HepG2 (cell line): Measurements from ENCODE around the gene MAPK10. TPM values are rescaled to one million over a fixed set of nuclear protein-coding genes. Genes with fewer than 3 reads are reported as not detected.

Experiments
- ATAC-seq: fragments of 200-7000 bp; cut with Tn5 transposase; 3 replicates; pipeline ENCODE4 v1.9.1; 2020; ENCODE audit warnings: mild to moderate bottlenecking, moderate library complexity
- BruUV-seq: library from RNA; stranded (reverse); fragments of 400-500 nt; replicated peaks from 2 replicates; lab custom pipeline; 2021; lab: Mats Ljungman, UMichigan
- CTCF ChIA-PET: fragments of 300-600 bp; formaldehyde crosslinking; extraction: SDS; loops from one replicate; lab custom pipeline; 2021; ENCODE audit warnings: low total read pairs, inconsistent platforms, low intra/inter-chr PET ratio; lab: Yijun Ruan, JAX
- POLR2A ChIA-PET: fragments of 350-600 bp; sonication (Branson Sonifier 250); formaldehyde crosslinking; loops from one replicate; lab custom pipeline; 2020; ENCODE audit warnings: antibody characterized with exemption, inconsistent platforms; lab: Yijun Ruan, JAX
- DNase-seq: peaks from one replicate; pipeline ENCODE4 v3.0.0-alpha.2; 2015; ENCODE audit warnings: low spot score
- FAIRE-seq: peaks from 3 replicates; lab custom pipeline; 2011; peaks lifted over from hg19 to GRCh38; lab: Jason Lieb, UNC
- H2AFZ ChIP-seq: one replicate; pipeline ENCODE4 v1.6.1; 2011; ENCODE audit warnings: low read length, inconsistent platforms
- H3K27ac ChIP-seq: fragments of 300-600 bp; 3 replicates; pipeline ENCODE4 v1.8.0; 2011; ENCODE audit warnings: mixed run types, mild to moderate bottlenecking, mixed read lengths, low read length, inconsistent platforms; ENCODE audit not compliant: insufficient read depth; ENCODE audit errors: extremely low read length
- H3K27me3 ChIP-seq, 2 experiments: fragments of 200-600 bp in 1 of 2; 2 replicates in 1 of 2; 3 replicates in 1 of 2; pipeline versions ENCODE4 v1.6.0 to v1.8.0; 2011; ENCODE audit warnings: low read length in 2 of 2, mild to moderate bottlenecking in 2 of 2, moderate library complexity in 2 of 2, inconsistent platforms in 1 of 2; ENCODE audit not compliant: insufficient read depth in 2 of 2, control insufficient read depth in 1 of 2
- H3K36me3 ChIP-seq, 2 experiments: fragments of 200-600 bp in 1 of 2; replicated peaks in 1 of 2; 2 replicates in 1 of 2; 3 replicates in 1 of 2; pipeline versions ENCODE4 v1.5.1 to v1.8.0; 2011; ENCODE audit warnings: low read length in 2 of 2, inconsistent platforms in 1 of 2; ENCODE audit not compliant: insufficient read depth in 2 of 2, control insufficient read depth in 1 of 2
- H3K4me1 ChIP-seq: 2 replicates; pipeline ENCODE4 v1.5.1; 2012; ENCODE audit warnings: low read length, inconsistent platforms; ENCODE audit not compliant: insufficient read depth
- H3K4me2 ChIP-seq: 2 replicates; pipeline ENCODE4 v1.6.0; 2011; ENCODE audit warnings: low read depth, low read length, inconsistent platforms
- H3K4me3 ChIP-seq, 3 experiments: fragments of 200-600 bp in 1 of 3; sonication (generic), shearing (Covaris generic) in 1 of 3; replicated peaks in 1 of 3; 2 replicates each; pipeline ENCODE4 v1.5.1; 2011 to 2016; ENCODE audit warnings: low read length in 3 of 3, inconsistent platforms in 2 of 3, low read depth in 2 of 3, mild to moderate bottlenecking in 2 of 3, control low read depth in 1 of 3, mixed read lengths in 1 of 3; ENCODE audit not compliant: insufficient read depth in 1 of 3
- H3K79me2 ChIP-seq: one replicate; pipeline ENCODE4 v1.6.1; 2011; ENCODE audit warnings: low read length, inconsistent platforms; ENCODE audit not compliant: insufficient read depth
- H3K9ac ChIP-seq: 2 replicates; pipeline ENCODE4 v1.6.0; 2011; ENCODE audit warnings: mild to moderate bottlenecking, low read depth, low read length, inconsistent platforms; ENCODE audit not compliant: insufficient read depth
- H3K9me3 ChIP-seq: 2 replicates; pipeline ENCODE4 v1.5.1; 2012; ENCODE audit warnings: mild to moderate bottlenecking, low read length
- H4K20me1 ChIP-seq: 2 replicates; pipeline ENCODE4 v1.6.0; 2011; ENCODE audit warnings: inconsistent platforms, mild to moderate bottlenecking, low read length, moderate library complexity; ENCODE audit not compliant: insufficient read depth
- BRF2 ChIP-seq: sonication (generic); formaldehyde crosslinking; IDR thresholded peaks from 2 replicates; pipeline ENCODE4 v1.8.1; 2022; ENCODE audit warnings: mild to moderate bottlenecking, missing genetic modification reagents
- CTCF ChIP-seq: sonication (generic); formaldehyde crosslinking; IDR thresholded peaks from 2 replicates; pipeline ENCODE4 v1.5.0; 2020; ENCODE audit warnings: mild to moderate bottlenecking, missing genetic modification reagents, moderate library complexity
- JDP2 ChIP-seq: sonication (generic); formaldehyde crosslinking; IDR thresholded peaks from 2 replicates; pipeline ENCODE4 v1.8.1; 2022; ENCODE audit warnings: missing genetic modification reagents, borderline replicate concordance
- PHB2 ChIP-seq: fragments of 450-650 bp; IDR thresholded peaks from 2 replicates; pipeline ENCODE4 v1.6.1; 2018; ENCODE audit not compliant: partially characterized antibody
- SMC3 ChIP-seq: IDR thresholded peaks from 2 replicates; pipeline ENCODE4 v1.6.1; 2011; ENCODE audit warnings: low read length, improper control_type of control experiment
- STAG1 ChIP-seq: sonication (generic); formaldehyde crosslinking; IDR thresholded peaks from 2 replicates; pipeline ENCODE4 v1.4.0; 2020; ENCODE audit warnings: missing genetic modification reagents
- TOPORS ChIP-seq: sonication (generic); formaldehyde crosslinking; IDR thresholded peaks from 2 replicates; pipeline ENCODE4 v1.8.0; 2023; ENCODE audit warnings: mild to moderate bottlenecking, missing genetic modification reagents
- ZNF446 ChIP-seq: sonication (generic); formaldehyde crosslinking; IDR thresholded peaks from 2 replicates; pipeline ENCODE4 v1.5.0; 2020; ENCODE audit warnings: mild to moderate bottlenecking, missing genetic modification reagents
- ZNF501 ChIP-seq: sonication (generic); formaldehyde crosslinking; IDR thresholded peaks from 2 replicates; pipeline ENCODE4 v1.5.1; 2020; ENCODE audit warnings: mild to moderate bottlenecking, moderate library complexity, missing genetic modification reagents
- ZNF598 ChIP-seq: sonication (generic); formaldehyde crosslinking; IDR thresholded peaks from 2 replicates; pipeline ENCODE4 v1.5.1; 2020; ENCODE audit warnings: mild to moderate bottlenecking, missing genetic modification reagents, borderline replicate concordance
- WGBS: methylation state at CpG from one replicate; pipeline ENCODE4 v1.1.6; 2017; ENCODE audit warnings: low lambda C conversion rate; 5-methylcytosine and 5-hydroxymethylcytosine counted together
- in situ Hi-C: cut with HindIII; loops from 2 replicates; pipeline ENCODE4 v1.10.0; 2017; ENCODE audit warnings: low pct_unique_long_range_greater_than_20kb; ENCODE audit not compliant: extremely low pct_ligation_motif_present
- intact Hi-C: fragments of 100-400 bp; cut with micrococcal nuclease; formaldehyde crosslinking; loops from one replicate; pipeline ENCODE4 v1.10.0; 2022; ENCODE audit not compliant: unreplicated experiment
- polyA plus RNA-seq, 8 experiments: library from polyadenylated mRNA; depleted of rRNA in 3 of 8; stranded (reverse) in 7 of 8; unstranded in 1 of 8; fragments of >200 nt; fragmentation: Illumina TruSeq in 4 of 8; extraction: Trizol in 4 of 8; gene quantifications; 2 replicates each; pipeline versions ENCODE4 v1.2.1 to v1.2.3, GENCODE V29; 2011 to 2016; ENCODE audit warnings: low read depth in 4 of 8, missing spikeins in 1 of 8, mixed read lengths in 1 of 8; ENCODE audit not compliant: insufficient read depth in 1 of 8
- total RNA-seq, 5 experiments: library from RNA; depleted of rRNA; stranded (reverse); fragments of >200 nt; fragmentation: Illumina TruSeq; extraction: Trizol; gene quantifications; 2 replicates each; pipeline ENCODE4 v1.2.3, GENCODE V29; 2016; ENCODE audit warnings: low read depth in 1 of 5

Gene MAPK10
- total and polyA plus RNA-seq, 2 of the 13 experiments (the other 11 are each of a cell fraction or from before 2014, with no cell fraction given), result not detected

GRCh38 chr4:85968945-85969819 lies 390.7 kb downstream of the MAPK10 start:
- no peak for FAIRE-seq

More at GRCh38 chr4:85968945-85969819, 390.7 kb downstream of the MAPK10 start:
- Histone ChIP-seq H3K4me3 (no peak overlapping the region), H3K79me2 (no peaks in the 10 kb centered on the region), H3K27ac (no peak overlapping the region), H2AFZ (no peak overlapping the region), H3K9ac (no peak overlapping the region), H3K4me1 (no peaks in the 10 kb centered on the region), H3K36me3 (no peaks in the 10 kb centered on the region), H3K27me3 (no peaks in the 10 kb centered on the region), H3K4me2 (no peak overlapping the region), H4K20me1 (no peaks in the 10 kb centered on the region), H3K9me3 (no peaks in the 10 kb centered on the region)
- ATAC-seq (peak; percentile 31; the same call in 1 of the 3 replicates), DNase-seq (peak; percentile 33)
- in situ Hi-C loops, result loop anchor here (5.0 kb wide), 1 partner anchor 172 kb away; no protein-coding TSS in a partner anchor
- BruUV-seq, result no TSS peak
- intact Hi-C loops, result loop anchor here (1.0 to 10.0 kb wide), 2 partner anchors 144 to 172 kb away; no protein-coding TSS in a partner anchor
- 11% methylated on average over 3 of the region's 3 CpGs for whole genome bisulfite sequencing
- POLR2A ChIA-PET, result no interaction called here
- CTCF ChIA-PET, result interaction anchor here (3.8 kb wide), 1 partner anchor 173 kb away, joined by 17 read pairs; no protein-coding TSS in a partner anchor
- TF ChIP-seq ZNF598 (CRISPR knock-in tag) (no peak), BRF2 (CRISPR knock-in tag) (no peak), STAG1 (CRISPR knock-in tag) (peak; percentile 70), ZNF446 (CRISPR knock-in tag) (no peak), JDP2 (CRISPR knock-in tag) (no peak), TOPORS (no peak), SMC3 (peak; percentile 60), ZNF501 (CRISPR knock-in tag) (no peak), CTCF (CRISPR knock-in tag) (peak; percentile 60), PHB2 (no peak)
